HG03354 (cell line): Measurements from ENCODE around the gene NUDCD3.
A peak's percentile ranks its signal among the peaks of the same experiment; 100 is the strongest.

Experiments
- ATAC-seq: cut with Tn5 transposase; IDR thresholded peaks from one replicate; pipeline ENCODE4 v1.9.1; 2021; ENCODE audit warnings: mild to moderate bottlenecking; ENCODE audit not compliant: unreplicated experiment, poor library complexity, severe bottlenecking

NUDCD3 gene

DNA sequence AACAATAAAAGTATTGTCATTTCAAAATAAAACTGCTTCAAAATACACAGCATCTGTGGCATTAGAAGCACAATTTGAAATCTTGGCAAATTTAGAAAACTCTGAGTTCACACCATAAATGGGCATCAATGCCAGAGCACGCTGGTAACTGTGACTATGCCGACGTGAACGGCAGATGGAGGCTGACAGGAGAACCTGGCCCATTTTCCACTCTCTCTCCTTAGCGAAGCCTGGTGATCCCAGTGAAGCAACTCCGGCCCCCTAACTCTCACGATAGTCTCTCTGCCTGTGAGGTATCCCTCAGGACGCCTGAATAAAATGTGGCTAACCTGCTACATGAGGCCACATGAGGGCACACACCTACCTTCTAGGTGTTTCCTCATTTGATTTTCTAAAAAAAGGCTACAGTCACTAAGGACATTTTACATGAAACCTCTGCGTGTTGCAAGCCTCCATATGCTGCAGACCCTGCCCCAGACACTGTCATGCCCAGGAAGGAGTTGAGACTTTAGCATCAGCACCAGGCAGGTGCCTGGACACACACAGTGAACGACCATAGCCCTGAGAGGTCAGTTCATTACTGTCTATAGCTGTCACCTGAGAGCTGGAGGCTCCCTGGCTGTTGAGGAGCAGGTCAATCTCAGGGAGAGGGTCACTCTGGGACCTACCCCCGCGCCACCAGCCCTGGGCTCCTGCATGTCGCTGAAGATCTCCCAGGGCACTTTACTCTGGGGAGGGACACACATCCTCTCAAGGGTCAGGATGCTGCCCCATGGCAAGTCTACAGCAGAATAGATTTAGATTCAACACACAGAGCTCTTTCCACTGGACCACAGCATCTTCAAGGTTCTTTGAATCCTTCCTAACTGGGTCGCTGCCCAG, 102.1 kb downstream of the NUDCD3 start:
- no peak for ATAC-seq

DNA sequence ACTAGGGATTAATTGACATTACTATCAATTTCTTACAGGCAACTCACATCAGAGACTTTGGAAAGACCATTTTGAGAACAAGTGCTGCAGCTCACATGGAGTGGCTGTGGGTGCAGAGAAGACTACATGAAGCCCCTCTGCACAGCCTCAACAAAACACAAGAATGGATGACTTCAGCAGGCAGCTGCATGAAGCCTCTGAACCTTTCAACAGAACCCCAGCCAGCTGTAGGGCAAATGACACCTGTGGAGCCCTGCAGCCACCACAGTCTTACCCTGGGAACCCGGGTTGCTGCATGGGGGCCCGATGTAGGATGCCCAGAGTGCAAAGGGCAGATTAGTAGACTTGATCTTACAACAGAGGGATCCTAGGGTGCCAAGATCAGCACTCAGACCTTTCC, 103.1 kb downstream of the NUDCD3 start:
- no peak for ATAC-seq

DNA sequence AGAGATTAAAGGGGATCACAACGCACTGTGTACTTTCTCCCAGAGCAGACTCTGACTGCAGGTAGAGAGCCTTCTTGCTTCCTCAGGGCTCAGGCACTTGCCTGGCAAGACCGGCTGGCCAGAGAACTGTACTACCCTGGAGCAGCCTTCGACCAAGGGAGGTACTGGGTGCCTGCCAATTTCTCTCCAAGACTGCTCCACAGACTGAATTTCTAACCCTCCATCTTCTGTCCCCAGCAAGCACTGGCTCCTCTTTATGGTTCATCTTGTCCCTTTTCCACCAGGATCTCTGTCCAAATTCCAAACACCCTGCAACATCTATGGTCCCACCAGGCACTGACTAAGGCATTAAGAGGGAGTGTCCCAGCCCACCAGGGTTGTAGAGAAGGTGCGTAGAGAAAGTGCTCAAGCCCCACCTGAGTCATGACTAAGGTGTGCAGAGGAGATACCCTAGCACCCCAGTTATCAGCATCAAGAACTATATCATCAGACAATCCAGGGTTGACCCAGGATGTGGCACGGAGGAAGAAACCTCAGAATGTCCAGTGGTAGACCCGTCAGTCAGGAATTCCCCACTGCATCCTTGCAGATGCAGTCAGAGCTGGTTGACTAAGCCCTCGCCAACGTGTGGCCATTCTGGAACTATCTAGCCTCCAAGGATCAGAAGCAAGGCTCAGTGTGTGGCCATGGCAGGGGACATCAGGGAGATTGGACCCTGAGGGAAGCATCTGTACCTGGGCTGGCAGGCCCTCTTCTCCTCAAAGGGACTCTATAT, 104.1 kb downstream of the NUDCD3 start:
- ATAC-seq = no peak

DNA sequence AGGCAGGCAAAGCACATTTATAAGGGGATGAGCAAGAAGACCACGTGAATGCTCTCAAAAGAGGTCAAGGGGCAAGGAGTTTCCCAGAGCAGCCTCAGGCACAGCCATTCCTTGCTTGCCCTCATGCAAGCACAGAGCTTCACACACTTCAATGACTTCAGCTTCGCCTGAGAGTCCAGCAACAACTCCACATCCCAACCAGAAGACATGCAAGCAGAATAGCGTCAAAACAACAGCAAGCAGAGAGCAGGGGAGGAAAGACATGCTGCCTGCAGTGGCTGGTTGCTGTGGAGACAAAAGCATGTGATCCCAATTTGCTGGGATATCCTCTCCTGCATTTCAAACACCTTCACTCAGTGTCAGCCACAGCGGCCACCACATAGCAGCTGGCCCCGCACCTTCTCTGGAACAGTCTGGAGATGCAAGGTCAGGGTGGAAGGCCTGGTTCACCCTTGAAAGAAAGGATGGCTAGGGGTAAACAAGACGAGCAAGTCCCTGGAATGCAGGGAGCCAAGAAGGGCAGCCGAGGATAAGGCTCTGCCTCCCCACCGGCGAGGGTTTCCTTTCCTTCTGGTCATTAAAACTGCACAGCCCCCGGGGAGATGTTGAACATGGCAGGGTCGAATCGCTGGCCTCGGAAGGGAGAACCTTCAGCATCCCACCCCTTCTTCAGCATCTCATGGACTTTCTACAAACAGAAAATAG, 104.9 kb downstream of the NUDCD3 start:
- no peak for ATAC-seq

DNA sequence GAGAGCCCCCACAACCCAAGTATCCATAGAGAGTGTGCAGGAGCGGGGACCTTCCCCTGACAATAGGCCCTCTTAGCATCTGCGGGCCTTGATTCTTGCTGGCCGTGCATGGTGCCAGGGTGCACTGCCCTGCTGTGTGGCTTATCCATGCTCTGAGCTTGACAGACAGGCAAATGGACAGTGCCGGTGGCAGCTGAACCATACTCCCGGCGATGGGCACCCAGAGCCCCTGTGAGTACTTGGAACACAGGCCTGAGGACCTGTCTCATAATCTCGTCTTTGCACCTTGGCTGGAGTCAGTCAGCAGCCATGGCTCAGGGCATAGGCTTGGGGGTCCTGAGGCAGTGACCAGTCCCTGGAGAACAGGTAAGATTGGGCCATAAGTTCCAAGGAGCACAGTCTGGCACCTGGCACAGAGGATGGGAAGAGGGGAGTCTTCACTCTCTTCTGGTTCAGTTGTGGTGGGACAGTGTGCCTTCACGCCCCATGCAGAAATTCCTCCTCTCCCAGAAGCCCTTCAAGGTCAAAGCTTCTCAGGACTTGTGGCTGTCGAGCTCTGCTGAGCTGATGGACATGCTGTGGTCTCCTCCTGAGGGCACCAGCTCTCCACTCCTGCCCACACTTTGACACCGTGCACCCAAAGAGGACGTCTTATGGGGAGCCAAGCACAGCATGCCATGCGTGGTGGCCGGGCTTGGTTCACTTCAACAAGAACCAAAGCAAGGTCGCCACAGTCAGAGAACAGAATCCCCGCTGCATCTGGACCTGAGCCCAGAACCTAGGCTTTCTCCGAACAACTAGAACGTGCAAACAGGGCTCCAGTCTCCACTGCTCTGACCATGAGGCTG, 105.6 kb downstream of the NUDCD3 start:
- ATAC-seq = no peak

DNA sequence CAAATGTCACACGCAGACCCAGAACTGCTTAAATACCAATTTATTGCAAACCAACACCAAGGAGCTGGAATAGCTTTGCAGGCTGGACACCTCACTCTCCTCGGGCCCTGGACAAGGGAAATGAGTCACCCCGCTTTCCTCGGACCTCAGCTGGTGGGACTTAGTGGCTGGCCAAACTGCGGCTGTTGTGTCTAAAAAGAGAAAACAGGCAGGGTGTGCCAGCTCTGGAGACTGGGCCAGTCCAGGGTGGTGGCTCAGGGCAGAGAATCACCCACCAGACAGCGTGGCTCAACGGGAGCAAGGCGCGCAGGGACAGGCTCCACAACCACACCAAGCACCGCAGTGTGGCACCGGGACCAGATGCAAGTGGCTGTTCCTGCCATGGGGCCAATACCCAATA, 106.9 kb downstream of the NUDCD3 start:
- no peak for ATAC-seq

DNA sequence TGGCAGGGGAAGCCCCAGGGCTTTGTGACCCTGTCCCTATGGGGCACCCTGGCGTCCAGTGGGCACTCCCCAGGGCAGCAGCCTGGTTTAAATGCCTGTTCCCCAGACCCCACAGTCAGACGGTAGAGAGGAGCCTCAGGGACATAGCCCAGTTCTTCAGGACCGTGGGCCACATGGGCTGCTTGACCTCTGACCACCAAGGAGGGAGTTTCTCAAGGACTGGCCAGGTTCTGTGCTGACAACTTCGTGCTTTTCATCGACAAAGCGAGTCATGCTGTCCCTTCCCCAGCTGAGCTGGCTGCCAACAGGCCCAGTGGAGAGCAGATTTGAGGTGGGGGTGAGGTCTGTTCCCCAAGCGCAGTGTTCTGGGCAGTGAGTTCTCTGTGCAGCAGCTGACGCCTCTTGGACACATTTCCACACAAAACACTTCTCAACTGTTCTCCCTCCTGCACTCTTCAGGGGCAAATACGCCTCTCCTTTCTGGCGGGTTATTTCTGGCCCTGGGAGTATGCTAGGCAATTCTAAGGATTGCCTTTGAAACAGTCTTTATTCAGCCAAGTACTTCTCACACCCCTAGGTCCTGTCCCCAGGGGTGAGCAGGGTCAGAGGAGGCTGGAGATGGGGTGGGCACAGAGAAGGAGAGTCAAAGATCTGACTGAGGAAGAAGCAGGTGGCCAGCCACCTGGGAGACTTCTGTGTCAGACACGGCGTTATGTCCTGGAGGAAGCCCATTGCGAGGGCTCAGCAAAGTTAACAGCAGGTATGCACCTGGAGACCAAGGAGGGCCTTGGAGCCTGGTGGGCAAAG, 107.8 kb downstream of the NUDCD3 start:
- no peak for ATAC-seq

DNA sequence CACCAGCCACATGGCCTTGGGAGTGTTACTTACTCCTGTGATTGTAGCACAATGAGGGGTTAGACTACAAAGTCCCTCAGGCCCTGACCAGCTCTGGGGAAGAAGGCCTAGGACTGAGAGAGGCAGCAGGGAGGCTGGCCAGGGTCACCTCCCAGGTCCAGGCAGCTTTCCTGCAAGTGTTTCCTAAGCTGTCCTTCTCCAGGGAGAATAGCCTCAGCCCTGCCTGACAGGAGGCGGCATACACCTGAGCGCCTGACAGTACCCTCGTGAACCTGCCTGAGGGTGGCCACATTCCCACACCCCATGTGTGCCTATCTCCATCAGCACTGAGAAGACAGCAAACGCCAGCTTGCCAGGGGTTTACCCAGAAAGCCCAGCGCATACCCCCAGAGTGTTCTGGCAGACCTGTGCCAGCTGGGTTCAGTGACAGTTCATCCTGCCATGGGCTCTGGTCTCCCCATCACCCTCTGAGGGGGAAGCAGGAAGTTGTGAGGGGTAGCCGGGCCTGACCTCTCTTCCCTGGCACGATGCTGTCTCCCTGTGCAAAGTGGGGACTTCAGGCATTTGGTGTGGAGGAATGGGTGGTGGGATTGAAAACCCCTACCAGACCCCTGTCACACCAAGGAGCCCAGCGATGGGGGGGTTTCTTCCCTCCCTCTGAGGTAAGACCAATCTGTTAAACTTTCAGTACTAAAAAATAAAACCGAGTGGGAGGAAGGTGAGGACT, 108.8 kb downstream of the NUDCD3 start:
- ATAC-seq = no peak

DNA sequence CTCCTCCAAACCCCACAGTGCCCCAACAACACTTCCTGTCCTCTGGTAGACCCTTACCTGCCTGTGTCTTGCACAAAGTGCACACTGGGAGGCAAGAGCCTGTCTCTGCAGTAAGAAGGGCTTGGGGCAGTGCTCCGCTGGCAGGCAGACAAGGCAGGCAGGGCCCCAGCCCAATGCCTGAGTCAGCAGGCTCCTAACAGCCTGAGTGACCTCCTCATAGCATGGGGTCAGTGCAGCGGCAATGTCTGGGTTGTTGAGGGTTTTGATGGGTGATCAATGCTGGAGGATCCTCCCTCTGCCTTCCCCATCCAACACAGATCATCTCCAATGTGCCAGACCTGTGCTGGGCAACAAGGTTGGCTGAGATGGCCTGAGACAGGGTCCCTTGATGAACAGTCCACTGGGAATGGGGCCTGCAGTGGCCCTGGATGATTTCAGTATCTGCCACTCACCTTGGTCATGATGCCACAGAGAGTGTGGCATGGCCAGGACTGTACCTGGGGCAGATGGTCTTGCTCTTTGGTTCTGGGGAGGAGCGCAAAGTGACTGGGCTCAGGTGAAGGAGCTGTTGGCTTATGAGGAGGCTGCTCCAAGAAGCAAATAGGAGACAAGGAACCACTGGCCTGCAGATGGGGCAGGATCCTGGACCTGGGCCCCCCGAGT, 109.5 kb downstream of the NUDCD3 start:
- ATAC-seq = no peak

DNA sequence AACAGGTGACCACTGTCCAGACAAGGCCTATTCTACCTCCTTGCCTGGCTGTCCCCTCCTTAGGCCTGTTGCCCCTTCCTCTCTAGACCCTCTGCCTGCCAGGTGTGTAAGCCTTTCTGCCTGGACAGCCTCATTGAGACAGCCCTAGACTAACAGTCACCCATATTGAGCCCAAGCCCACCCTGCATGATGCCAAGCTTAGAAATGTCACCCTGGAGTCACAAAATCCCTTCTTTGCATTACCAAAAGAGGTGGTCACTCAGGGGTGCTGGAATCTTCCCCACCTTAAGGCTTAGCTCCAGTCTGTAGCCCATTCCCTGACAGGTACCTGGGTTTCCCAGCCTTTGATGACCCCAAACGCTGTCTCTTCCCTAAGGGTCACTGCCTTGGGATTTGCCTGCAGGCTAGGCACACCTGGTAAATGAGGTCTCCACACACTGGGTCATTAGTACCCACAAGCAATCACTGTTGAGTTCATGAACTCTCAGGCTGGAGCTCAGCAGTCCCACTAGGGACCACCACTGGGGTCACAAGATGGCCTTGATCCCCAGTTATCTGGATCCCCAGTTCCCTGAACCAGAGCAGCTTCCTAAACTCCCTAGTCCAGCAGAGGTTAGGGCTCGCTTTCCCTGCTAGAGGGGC, 110.1 kb downstream of the NUDCD3 start:
- ATAC-seq = no peak

DNA sequence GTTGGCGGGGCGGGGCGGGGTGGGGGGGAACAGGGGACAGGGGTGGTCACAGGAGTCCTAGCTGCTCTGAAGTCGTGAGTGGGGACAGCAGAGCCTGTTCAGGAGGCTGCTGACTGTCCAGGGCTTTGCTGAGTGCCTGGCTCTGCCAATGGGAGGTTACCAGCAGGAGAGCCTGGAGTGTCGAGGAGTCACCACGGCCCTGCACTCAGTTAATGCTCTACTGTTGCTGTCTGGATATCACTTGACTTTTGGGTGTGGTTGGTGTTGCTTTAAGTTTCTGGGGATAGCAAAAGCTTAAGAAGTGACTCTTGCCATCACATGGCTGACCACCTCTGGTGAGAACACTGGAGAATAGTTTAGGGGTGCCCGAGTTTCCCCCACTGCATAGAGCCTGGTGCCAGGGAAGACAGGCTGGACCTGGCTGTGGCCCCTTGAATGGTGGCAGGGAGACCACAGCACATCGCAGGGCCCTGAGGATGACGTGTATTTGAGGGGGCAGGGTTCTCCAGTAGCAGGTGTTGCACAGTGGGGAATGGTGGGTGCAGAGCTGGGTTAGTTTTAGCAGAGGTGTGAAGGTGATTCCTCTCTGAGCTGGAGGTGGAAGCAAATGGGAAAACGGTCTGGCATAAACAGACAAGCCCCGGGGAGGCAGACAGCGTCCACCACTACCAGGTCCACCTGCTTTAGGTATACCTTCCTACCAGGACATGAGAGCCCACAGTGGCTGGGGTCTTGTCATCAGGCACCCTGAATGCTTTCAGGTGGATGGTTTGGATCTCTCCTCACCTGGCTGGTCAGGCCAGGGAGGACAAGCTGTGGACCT, 110.9 kb downstream of the NUDCD3 start:
- no peak for ATAC-seq

DNA sequence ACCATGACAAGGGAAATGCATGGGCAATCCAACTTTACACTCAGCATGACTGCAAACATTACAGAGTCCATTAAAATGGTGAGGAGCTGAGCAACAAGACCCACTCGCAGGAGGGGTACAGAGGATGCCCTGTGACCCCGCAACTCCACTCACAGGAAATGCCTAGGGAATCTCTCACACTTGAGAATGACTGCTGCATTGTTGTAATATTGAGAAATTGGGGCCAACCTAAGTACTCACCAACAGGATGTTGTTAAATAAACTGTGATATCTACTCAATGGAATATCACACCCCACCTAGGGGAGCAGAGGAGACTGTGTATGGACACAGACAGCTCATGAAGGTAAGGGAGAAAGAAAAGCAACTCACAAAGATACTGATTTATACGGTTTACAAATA, 111.7 kb downstream of the NUDCD3 start:
- ATAC-seq = no peak

DNA sequence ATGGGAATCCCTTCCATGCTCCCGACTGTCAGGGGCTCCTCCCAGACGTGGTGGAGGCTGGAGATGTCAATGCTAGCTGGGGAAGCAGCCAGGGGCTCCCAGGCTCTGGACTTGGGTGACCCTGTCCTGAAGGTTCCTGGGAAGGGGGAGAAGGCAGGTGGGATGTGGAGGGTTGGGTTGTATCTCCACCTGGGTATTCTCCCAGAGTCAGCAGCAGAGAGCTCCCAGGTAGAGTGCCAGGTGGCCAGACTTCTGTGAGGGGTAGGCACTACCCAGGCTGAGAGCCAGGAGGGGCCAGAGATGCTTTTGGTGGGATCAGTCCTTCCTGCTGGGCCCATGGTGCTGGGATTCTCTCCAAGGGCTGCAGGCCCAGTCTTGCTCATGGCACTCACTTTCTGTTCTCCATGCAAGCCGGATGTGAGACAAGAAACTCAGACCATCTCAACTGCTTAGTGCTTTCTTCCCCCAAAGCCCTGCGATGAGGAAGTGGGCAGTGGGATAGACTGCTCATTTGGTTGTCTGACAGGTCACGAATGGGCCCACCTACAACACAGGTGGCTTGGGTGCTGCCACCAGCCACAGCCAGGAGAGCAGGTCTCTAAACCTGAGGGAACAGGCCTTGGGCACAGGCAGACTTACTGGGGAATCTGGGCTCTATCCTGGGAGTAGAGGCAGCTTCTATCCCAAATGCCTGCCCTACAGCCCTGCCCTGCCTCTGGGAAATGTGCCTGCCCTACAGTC, 112.6 kb downstream of the NUDCD3 start:
- peak; percentile 82 for ATAC-seq

DNA sequence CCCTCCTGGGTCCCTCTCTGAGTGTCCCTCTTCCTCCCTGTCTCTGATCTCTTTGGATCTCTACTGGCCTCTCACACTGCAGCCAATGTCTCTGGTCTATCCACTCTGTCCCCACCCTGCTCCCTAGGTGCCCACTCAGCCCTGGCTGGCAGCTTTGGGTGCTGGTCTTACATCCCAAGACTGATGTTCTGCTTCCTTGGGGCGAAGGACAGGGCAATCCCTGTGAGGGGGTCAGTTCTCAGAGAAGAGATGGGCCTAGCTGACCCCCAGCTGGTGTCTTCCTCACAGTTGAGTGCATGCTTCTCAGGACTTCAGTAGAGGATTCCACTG, 113.4 kb downstream of the NUDCD3 start:
- no peak for ATAC-seq

DNA sequence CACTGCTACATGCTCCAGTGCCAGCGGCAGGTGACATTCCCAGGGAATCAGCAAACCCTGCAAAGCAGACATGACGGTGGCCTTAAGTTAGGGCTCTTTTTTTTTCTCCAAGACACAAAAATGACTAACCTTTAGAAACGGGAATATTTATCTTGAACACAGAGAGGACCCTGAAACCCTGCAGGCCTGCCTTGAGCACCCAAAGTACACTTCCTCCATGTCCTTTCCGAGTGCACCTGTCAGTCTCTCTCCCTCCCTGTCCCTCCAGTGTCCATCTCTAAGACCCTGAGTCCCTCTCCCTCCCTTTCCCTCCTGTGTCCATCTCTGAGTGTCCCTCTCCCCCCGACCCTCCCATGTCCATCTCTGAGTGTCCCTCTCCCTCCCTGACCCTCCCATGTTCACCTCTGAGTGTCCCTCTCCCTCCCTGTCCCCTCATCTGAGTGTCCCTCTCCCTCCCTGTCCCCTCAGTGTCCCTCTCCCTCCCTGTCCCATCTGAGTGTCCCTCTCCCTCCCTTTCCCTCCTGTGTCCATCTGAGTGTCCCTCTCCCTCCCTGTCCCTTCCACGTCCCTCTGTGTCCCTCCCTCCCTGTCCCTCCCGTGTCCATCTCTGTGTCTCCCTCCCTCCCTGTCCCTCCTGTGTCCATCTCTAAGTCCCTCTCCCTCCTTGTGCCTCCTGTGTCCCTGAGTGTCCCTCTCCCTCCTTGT, 113.9 kb downstream of the NUDCD3 start:
- ATAC-seq = no peak
